Parathyroid adenoma (tissue), 2 donors: Measurements from ENCODE around the gene SAYSD1.

Experiments
- H2AFZ ChIP-seq: fragments of 300-600 bp; sonication (generic); one replicate; pipeline ENCODE4 v1.7.0; 2017; ENCODE audit warnings: antibody characterized with exemption, mild to moderate bottlenecking
- H3K27ac ChIP-seq: fragments of 300-600 bp; sonication (generic); one replicate; pipeline ENCODE4 v1.7.0; 2017
- H3K27me3 ChIP-seq: fragments of 300-600 bp; sonication (generic); one replicate; pipeline ENCODE4 v1.7.0; 2017; ENCODE audit warnings: low read length; ENCODE audit not compliant: control insufficient read depth, insufficient read depth
- H3K36me3 ChIP-seq: fragments of 300-600 bp; sonication (generic); one replicate; pipeline ENCODE4 v1.7.0; 2017; ENCODE audit warnings: low read length; ENCODE audit not compliant: control insufficient read depth, insufficient read depth
- H3K4me1 ChIP-seq: fragments of 300-600 bp; sonication (generic); one replicate; pipeline ENCODE4 v1.7.0; 2017; ENCODE audit warnings: control low read depth
- H3K4me2 ChIP-seq: fragments of 300-600 bp; sonication (generic); one replicate; pipeline ENCODE4 v1.7.0; 2017; ENCODE audit warnings: low read length
- H3K4me3 ChIP-seq: fragments of 300-600 bp; sonication (generic); one replicate; pipeline ENCODE4 v1.7.0; 2017; ENCODE audit warnings: low read depth, low read length
- H3K79me2 ChIP-seq: fragments of 300-600 bp; sonication (generic); one replicate; pipeline ENCODE4 v1.7.0; 2017; ENCODE audit warnings: control low read depth
- H3K9ac ChIP-seq: fragments of 300-600 bp; sonication (generic); one replicate; pipeline ENCODE4 v1.7.0; 2017; ENCODE audit warnings: mild to moderate bottlenecking
- H3K9me3 ChIP-seq: fragments of 300-600 bp; sonication (generic); one replicate; pipeline ENCODE4 v1.7.0; 2017; ENCODE audit warnings: low read length; ENCODE audit not compliant: control insufficient read depth
- CTCF ChIP-seq: fragments of 300-600 bp; sonication (generic); IDR thresholded peaks from one replicate; pipeline ENCODE4 v1.7.0; 2017; ENCODE audit warnings: antibody characterized with exemption, mild to moderate bottlenecking
- donor health status: primary hyperparathyroidism.

SAYSD1 gene

GRCh38 chr6:39130691-39131090 is 15.7 kb upstream of the SAYSD1 start:
- no peaks in the 10 kb centered on the region for H3K27me3 ChIP-seq
- TF ChIP-seq CTCF, result no peak
- H3K9ac ChIP-seq, result no peak overlapping the region
- no peaks in the 10 kb centered on the region for H3K4me1 ChIP-seq
- no peak overlapping the region for H2AFZ ChIP-seq
- no peak overlapping the region for H3K27ac ChIP-seq
- no peak overlapping the region for H3K4me3 ChIP-seq
- H3K36me3 ChIP-seq, result no peaks in the 10 kb centered on the region
- no peak overlapping the region for H3K4me2 ChIP-seq
- no peaks in the 10 kb centered on the region for H3K79me2 ChIP-seq
- H3K9me3 ChIP-seq, result no peaks in the 10 kb centered on the region

GRCh38 chr6:39128832-39129231 is 13.8 kb upstream of the SAYSD1 start:
- Histone ChIP-seq H3K4me2 (no peak overlapping the region), H2AFZ (no peak overlapping the region), H3K27ac (no peak overlapping the region), H3K36me3 (no peaks in the 10 kb centered on the region), H3K4me1 (no peaks in the 10 kb centered on the region), H3K4me3 (no peak overlapping the region), H3K27me3 (no peaks in the 10 kb centered on the region), H3K79me2 (no peaks in the 10 kb centered on the region), H3K9ac (no peak overlapping the region), H3K9me3 (no peaks in the 10 kb centered on the region)
- TF ChIP-seq CTCF, result no peak

DNA sequence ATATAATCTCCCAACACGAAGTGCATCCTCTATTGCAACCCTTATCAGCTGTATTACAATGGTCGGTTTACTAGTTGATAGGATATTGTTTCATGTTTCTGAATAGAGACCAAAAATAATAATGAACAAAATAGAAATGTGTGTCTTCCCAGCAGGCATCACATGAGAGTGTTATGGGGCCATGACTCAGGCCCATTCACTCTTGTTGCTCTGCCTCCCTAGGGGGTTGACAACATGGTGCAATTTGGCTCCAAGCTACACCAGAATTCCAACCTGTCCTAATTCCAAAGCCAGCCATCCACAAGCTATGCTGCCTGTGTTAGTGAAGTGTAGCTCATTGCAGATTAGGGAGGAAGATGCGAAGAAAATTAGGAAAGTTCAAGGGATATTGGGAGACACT is 13.1 kb upstream of the SAYSD1 start:
- no peak overlapping the region for H2AFZ ChIP-seq
- H3K4me2 ChIP-seq, result no peak overlapping the region
- H3K36me3 ChIP-seq, result no peaks in the 10 kb centered on the region
- no peak overlapping the region for H3K4me3 ChIP-seq
- no peaks in the 10 kb centered on the region for H3K27me3 ChIP-seq
- no peak overlapping the region for H3K9ac ChIP-seq
- H3K27ac ChIP-seq, result no peak overlapping the region
- no peak for TF ChIP-seq CTCF
- H3K79me2 ChIP-seq, result no peaks in the 10 kb centered on the region
- H3K4me1 ChIP-seq, result no peaks in the 10 kb centered on the region
- H3K9me3 ChIP-seq, result no peaks in the 10 kb centered on the region

- no peak for TF ChIP-seq CTCF
Measured at GRCh38 chr6:39124114-39124513, 9.1 kb upstream of the SAYSD1 start.

DNA sequence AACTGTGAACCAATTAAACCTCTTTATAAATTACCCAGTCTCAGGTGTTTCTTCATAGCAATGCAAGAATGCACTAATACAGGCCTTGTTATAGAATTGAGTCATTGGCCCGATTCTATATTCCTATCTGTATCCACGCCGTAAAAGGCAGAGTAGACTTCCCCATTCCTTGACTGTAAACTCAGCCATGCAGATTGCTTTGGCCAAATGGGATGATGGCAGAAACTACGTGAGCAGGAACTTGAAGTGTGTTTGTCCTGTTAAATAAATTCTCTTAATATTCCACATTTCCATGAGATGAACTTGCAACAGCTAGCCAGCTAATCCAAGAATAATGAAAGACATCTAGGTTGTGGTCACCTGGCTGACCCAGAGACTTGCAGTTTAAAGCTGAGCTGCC is 3.9 kb upstream of the SAYSD1 start:
- H3K4me3 ChIP-seq, result no peak overlapping the region
- peaks cover 10% of the 10 kb centered on the region for H3K4me1 ChIP-seq
- no peak for TF ChIP-seq CTCF
- no peak overlapping the region for H2AFZ ChIP-seq
- H3K4me2 ChIP-seq, result no peak overlapping the region
- no peak overlapping the region for H3K9ac ChIP-seq
- no peaks in the 10 kb centered on the region for H3K27me3 ChIP-seq
- no peaks in the 10 kb centered on the region for H3K9me3 ChIP-seq
- no peak overlapping the region for H3K27ac ChIP-seq
- H3K36me3 ChIP-seq, result no peaks in the 10 kb centered on the region
- no peaks in the 10 kb centered on the region for H3K79me2 ChIP-seq

More at GRCh38 chr6:39124114-39124513, 9.1 kb upstream of the SAYSD1 start:
- no peak overlapping the region for H3K27ac ChIP-seq
- H3K4me1 ChIP-seq, result no peaks in the 10 kb centered on the region
- H3K4me2 ChIP-seq, result no peak overlapping the region
- H3K27me3 ChIP-seq, result no peaks in the 10 kb centered on the region
- no peak overlapping the region for H2AFZ ChIP-seq
- no peaks in the 10 kb centered on the region for H3K79me2 ChIP-seq
- no peak overlapping the region for H3K4me3 ChIP-seq
- H3K9me3 ChIP-seq, result no peaks in the 10 kb centered on the region
- H3K9ac ChIP-seq, result no peak overlapping the region
- H3K36me3 ChIP-seq, result no peaks in the 10 kb centered on the region
